Stimulated activated CD4-positive, alpha-beta T cell treated with anti-CD3 and anti-CD28 coated beads, Interleukin-1b, Interleukin-23, amount 100 ng/mL, for 24 hours (primary cell): Measurements from ENCODE around the gene AGBL4.
"Not testable (repeated sequence)": the region's sequence is repeated elsewhere in the genome, so short reads cannot be mapped to it uniquely, and the experiment has no call there.

Source experiments
- DNase-seq, 4 experiments: peaks; one replicate each; pipeline ENCODE4 v3.0.0-alpha.2; 2020; ENCODE audit warnings: low read depth in 4 of 4, low spot score in 1 of 4

The AGBL4 gene

GRCh38 chr1:49318218-49318617 is 705.5 kb downstream of the AGBL4 start:
- DNase-seq, result no peak

GRCh38 chr1:49307457-49307856 is 716.3 kb downstream of the AGBL4 start:
- no peak for DNase-seq

GRCh38 chr1:49306507-49307070 is 717.2 kb downstream of the AGBL4 start:
- no peak for DNase-seq

- not testable (repeated sequence) for DNase-seq
These were observed 721.4 kb downstream of the AGBL4 start for GRCh38 chr1:49302400-49302799.

- DNase-seq, result no peak
These were observed 725.5 kb downstream of the AGBL4 start for GRCh38 chr1:49298304-49298703.

GRCh38 chr1:49297783-49298182 is 726.0 kb downstream of the AGBL4 start:
- no peak for DNase-seq

GRCh38 chr1:49294539-49294938 is 729.2 kb downstream of the AGBL4 start:
- DNase-seq, result no peak

- DNase-seq, result no peak
These were observed 730.7 kb downstream of the AGBL4 start for GRCh38 chr1:49293016-49293415.

- DNase-seq, result not testable (repeated sequence)
These were observed 766.3 kb downstream of the AGBL4 start for GRCh38 chr1:49257211-49258049.

GRCh38 chr1:49252917-49253316 is 770.8 kb downstream of the AGBL4 start:
- DNase-seq, result no peak

- DNase-seq, result no peak
These were observed 772.6 kb downstream of the AGBL4 start for GRCh38 chr1:49251019-49251784.

- DNase-seq, result no peak
These were observed 783.0 kb downstream of the AGBL4 start for GRCh38 chr1:49240709-49241221.

GRCh38 chr1:49234988-49235387 is 788.8 kb downstream of the AGBL4 start:
- no peak for DNase-seq

- no peak for DNase-seq
These were observed 794.2 kb downstream of the AGBL4 start for GRCh38 chr1:49229555-49229954.

GRCh38 chr1:49226758-49227157 is 797.0 kb downstream of the AGBL4 start:
- no peak for DNase-seq

- DNase-seq, result no peak
These were observed 798.3 kb downstream of the AGBL4 start for GRCh38 chr1:49225464-49225863.

GRCh38 chr1:49213301-49213700 is 810.5 kb downstream of the AGBL4 start:
- no peak for DNase-seq

GRCh38 chr1:49208712-49209111 is 815.0 kb downstream of the AGBL4 start:
- no peak for DNase-seq

- DNase-seq, result no peak
These were observed 819.0 kb downstream of the AGBL4 start for GRCh38 chr1:49204720-49205119.

- no peak for DNase-seq
These were observed 823.0 kb downstream of the AGBL4 start for GRCh38 chr1:49200738-49201137.

- no peak for DNase-seq
These were observed 824.2 kb downstream of the AGBL4 start for GRCh38 chr1:49199564-49199963.

GRCh38 chr1:49197081-49197480 is 826.7 kb downstream of the AGBL4 start:
- no peak for DNase-seq
